HG02623 (cell line): Measurements from ENCODE around the gene HAVCR1.

ENCODE experiments used
- ATAC-seq: cut with Tn5 transposase; IDR thresholded peaks from one replicate; pipeline ENCODE4 v1.9.1; 2021; ENCODE audit warnings: moderate library complexity; ENCODE audit not compliant: unreplicated experiment

HAVCR1 gene

GRCh38 chr5:157004893-157005551 lies 53.9 kb downstream of the HAVCR1 start:
- peak; percentile 47 for ATAC-seq

- no peak for ATAC-seq
These were observed 67.2 kb downstream of the HAVCR1 start for GRCh38 chr5:156991714-156992113.

- ATAC-seq: no peak
These were observed 74.9 kb downstream of the HAVCR1 start for GRCh38 chr5:156984064-156984463.

- no peak for ATAC-seq
These were observed 77.4 kb downstream of the HAVCR1 start for GRCh38 chr5:156981481-156981880.
